Caco-2 (cell line): ENCODE data around the gene AMBP. TPM values are rescaled to one million over a fixed set of nuclear protein-coding genes. Genes with fewer than 3 reads are reported as not detected.

Experiments used
- BruUV-seq: library from RNA; stranded (reverse); fragments of 400-500 nt; replicated peaks from 2 replicates; lab custom pipeline; 2021; lab: Mats Ljungman, UMichigan
- CTCF ChIA-PET: fragments of 300-600 bp; sonication (Branson Sonifier 250); formaldehyde crosslinking; loops from one replicate; lab custom pipeline; 2022; ENCODE audit warnings: antibody characterized with exemption; lab: Charles Lee
- POLR2A ChIA-PET: fragments of 300-600 bp; sonication (Branson Sonifier 250); formaldehyde crosslinking; loops from one replicate; lab custom pipeline; 2022; ENCODE audit warnings: antibody characterized with exemption; lab: Charles Lee
- DNase-seq, 2 experiments: peaks; one replicate each; pipeline versions ENCODE4 v3.0.0 to v3.0.0-alpha.2; 2020 to 2022
- H3K27me3 ChIP-seq: replicated peaks from 2 replicates; pipeline ENCODE4 v1.6.0; 2011; ENCODE audit warnings: low read length; ENCODE audit not compliant: control insufficient read depth, insufficient read depth
- H3K36me3 ChIP-seq: 2 replicates; pipeline ENCODE4 v1.5.1; 2011; ENCODE audit warnings: low read length; ENCODE audit not compliant: control insufficient read depth, insufficient read depth
- H3K4me1 ChIP-seq: fragments of 250-450 bp; sonication (Bioruptor Pico); 2 replicates; pipeline ENCODE4 v1.5.1; 2020; ENCODE audit warnings: mild to moderate bottlenecking
- H3K4me3 ChIP-seq: 2 replicates; pipeline ENCODE4 v1.5.1; 2011; ENCODE audit warnings: low read depth, mild to moderate bottlenecking, control low read depth, low read length
- H3K9me3 ChIP-seq: fragments of 250-450 bp; sonication (Bioruptor Pico); 2 replicates; pipeline ENCODE4 v1.5.1; 2020; ENCODE audit warnings: mild to moderate bottlenecking, moderate library complexity
- H3K27ac Mint-ChIP-seq: one replicate; pipeline ENCODE4 v1.8.0; 2022; ENCODE audit warnings: mixed read lengths; ENCODE audit not compliant: unreplicated experiment
- H3K27me3 Mint-ChIP-seq: one replicate; pipeline ENCODE4 v1.8.0; 2022; ENCODE audit warnings: mixed read lengths; ENCODE audit not compliant: insufficient read depth, unreplicated experiment
- H3K36me3 Mint-ChIP-seq: one replicate; pipeline ENCODE4 v1.8.0; 2022; ENCODE audit warnings: mild to moderate bottlenecking, mixed read lengths; ENCODE audit not compliant: insufficient read depth, unreplicated experiment
- H3K4me1 Mint-ChIP-seq: one replicate; pipeline ENCODE4 v1.8.0; 2022; ENCODE audit warnings: low read depth, mixed read lengths; ENCODE audit not compliant: unreplicated experiment
- H3K4me3 Mint-ChIP-seq: one replicate; pipeline ENCODE4 v1.8.0; 2022; ENCODE audit warnings: mild to moderate bottlenecking, moderate library complexity, mixed read lengths; ENCODE audit not compliant: unreplicated experiment
- H3K9me3 Mint-ChIP-seq: one replicate; pipeline ENCODE4 v1.8.0; 2022; ENCODE audit warnings: mixed read lengths; ENCODE audit not compliant: unreplicated experiment
- CTCF ChIP-seq, 2 experiments: fragments of 200-600 bp in 1 of 2; IDR thresholded peaks; 1 replicate in 1 of 2; 2 replicates in 1 of 2; pipeline versions ENCODE4 v1.5.1 to v1.8.0; 2011 to 2022; ENCODE audit warnings: antibody characterized with exemption in 1 of 2, control low read depth in 1 of 2, inconsistent platforms in 1 of 2, low read depth in 1 of 2, low read length in 1 of 2, mild to moderate bottlenecking in 1 of 2, moderate library complexity in 1 of 2; ENCODE audit not compliant: insufficient read depth in 1 of 2, severe bottlenecking in 1 of 2, unreplicated experiment in 1 of 2
- intact Hi-C: fragments of 100-400 bp; cut with micrococcal nuclease; formaldehyde crosslinking; loops from one replicate; pipeline ENCODE4 v1.10.0; 2022; ENCODE audit not compliant: unreplicated experiment
- total RNA-seq: library from RNA; stranded (reverse); gene quantifications from 2 replicates; pipeline ENCODE4 v1.2.3, GENCODE V29; 2022

The AMBP gene
- total RNA-seq, 1 experiment from 2014 or later = 2.2 TPM

- H3K9me3 Mint-ChIP-seq = no peaks in the 10 kb centered on the region
- H3K36me3 Mint-ChIP-seq = peaks cover 5% of the 10 kb centered on the region
- H3K36me3 ChIP-seq = no peaks in the 10 kb centered on the region
- POLR2A ChIA-PET = no interaction called here
- no peaks in the 10 kb centered on the region for H3K9me3 ChIP-seq
- no TSS peak for BruUV-seq
- no peaks in the 10 kb centered on the region for H3K27me3 ChIP-seq
- no peak overlapping the region for H3K4me3 ChIP-seq
- no peak overlapping the region for H3K27ac Mint-ChIP-seq
- no peaks in the 10 kb centered on the region for H3K27me3 Mint-ChIP-seq
- TF ChIP-seq CTCF (IDR thresholded peaks at IDR 0.05; ENCODE audit: insufficient read depth in 1 of 2, low read depth in 1 of 2, low read length in 1 of 2, severe bottlenecking in 1 of 2, unreplicated experiment in 1 of 2) = no peak
- no peak for DNase-seq
- peaks cover 7% of the 10 kb centered on the region; the same call in 1 of the 2 replicates for H3K4me1 ChIP-seq
- no peak overlapping the region for H3K4me3 Mint-ChIP-seq
- intact Hi-C loops = no loop called here
- CTCF ChIA-PET = no interaction called here
- peaks cover 7% of the 10 kb centered on the region for H3K4me1 Mint-ChIP-seq
Observed at GRCh38 chr9:114057161-114057885, 20.8 kb downstream of the AMBP start.

- H3K36me3 Mint-ChIP-seq = peaks cover 5% of the 10 kb centered on the region
- no peaks in the 10 kb centered on the region for H3K4me1 Mint-ChIP-seq
- no peak overlapping the region for H3K4me3 Mint-ChIP-seq
- BruUV-seq = no TSS peak
- intact Hi-C loops = no loop called here
- H3K4me1 ChIP-seq = no peaks in the 10 kb centered on the region
- CTCF ChIA-PET = no interaction called here
- no peaks in the 10 kb centered on the region for H3K36me3 ChIP-seq
- H3K27ac Mint-ChIP-seq = no peak overlapping the region
- H3K4me3 ChIP-seq = no peak overlapping the region
- no peak for DNase-seq
- no peaks in the 10 kb centered on the region for H3K27me3 ChIP-seq
- no peak for TF ChIP-seq CTCF (IDR thresholded peaks at IDR 0.05; ENCODE audit: insufficient read depth in 1 of 2, low read depth in 1 of 2, low read length in 1 of 2, severe bottlenecking in 1 of 2, unreplicated experiment in 1 of 2)
- POLR2A ChIA-PET = no interaction called here
- no peaks in the 10 kb centered on the region for H3K27me3 Mint-ChIP-seq
- no peaks in the 10 kb centered on the region for H3K9me3 Mint-ChIP-seq
- no peaks in the 10 kb centered on the region for H3K9me3 ChIP-seq
Observed at GRCh38 chr9:114056527-114056926, 21.6 kb downstream of the AMBP start.

- H3K4me3 ChIP-seq = no peak overlapping the region
- H3K27me3 ChIP-seq = no peaks in the 10 kb centered on the region
- H3K9me3 ChIP-seq = no peaks in the 10 kb centered on the region
- Mint-ChIP-seq H3K36me3 (peaks cover 5% of the 10 kb centered on the region), H3K27ac (no peak overlapping the region), H3K4me3 (no peak overlapping the region), H3K27me3 (no peaks in the 10 kb centered on the region), H3K9me3 (no peaks in the 10 kb centered on the region), H3K4me1 (no peaks in the 10 kb centered on the region)
- no peaks in the 10 kb centered on the region for H3K4me1 ChIP-seq
- DNase-seq = no peak
- H3K36me3 ChIP-seq = no peaks in the 10 kb centered on the region
- ChIA-PET POLR2A (no interaction called here), CTCF (no interaction called here)
- no peak for TF ChIP-seq CTCF (IDR thresholded peaks at IDR 0.05; ENCODE audit: insufficient read depth in 1 of 2, low read depth in 1 of 2, low read length in 1 of 2, severe bottlenecking in 1 of 2, unreplicated experiment in 1 of 2)
- intact Hi-C loops = no loop called here
- no TSS peak for BruUV-seq
Observed at GRCh38 chr9:114055894-114056293, 22.2 kb downstream of the AMBP start.
